Measurements from ENCODE around the gene PBX4. TPM values are rescaled to one million over a fixed set of nuclear protein-coding genes. Genes with fewer than 3 reads are reported as not detected.

Gene PBX4
- total RNA-seq, 4 donors from 2014 or later, result 3.7 to 11.8 (median 8.1) TPM

DNA sequence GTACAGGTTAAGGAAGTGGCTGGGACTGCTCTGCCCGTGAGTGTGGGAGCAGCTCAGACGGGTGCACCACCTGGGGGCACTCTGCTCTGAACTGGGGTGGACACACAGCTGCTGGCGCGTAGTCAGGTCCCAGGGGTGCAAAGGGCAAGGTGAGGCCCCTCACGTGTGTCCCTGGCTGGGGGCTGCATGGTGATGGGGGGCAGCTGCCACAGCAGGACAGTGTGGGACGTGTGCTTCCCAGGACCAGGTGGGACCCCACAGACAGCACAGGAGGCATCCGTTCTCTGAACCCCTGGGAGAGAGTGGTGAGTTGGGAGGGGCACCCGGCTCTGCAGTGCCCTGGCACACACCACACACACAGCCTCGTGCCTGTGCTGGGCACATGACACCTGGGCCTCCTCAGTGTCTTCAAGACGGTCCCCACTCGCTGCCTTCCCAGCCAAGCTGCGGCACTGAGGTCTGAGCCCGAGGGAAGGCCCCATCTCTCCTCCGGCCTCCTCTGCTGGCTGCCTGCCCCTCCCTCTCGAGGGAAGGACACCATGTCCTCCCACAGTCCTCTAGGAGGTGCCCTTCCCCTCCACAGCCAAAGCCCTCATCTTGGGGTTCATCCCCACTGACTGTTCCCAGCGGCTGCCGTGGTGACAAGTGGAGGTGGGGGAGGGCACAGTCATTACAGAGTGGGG, 55.7 kb downstream of the PBX4 start:
- H3K27ac ChIP-seq, result no peak overlapping the region
- no peaks in the 10 kb centered on the region for H3K9me3 ChIP-seq
- no peak for TF ChIP-seq POLR2A (IDR thresholded peaks at IDR 0.05)
- TF ChIP-seq, protein P1, sequence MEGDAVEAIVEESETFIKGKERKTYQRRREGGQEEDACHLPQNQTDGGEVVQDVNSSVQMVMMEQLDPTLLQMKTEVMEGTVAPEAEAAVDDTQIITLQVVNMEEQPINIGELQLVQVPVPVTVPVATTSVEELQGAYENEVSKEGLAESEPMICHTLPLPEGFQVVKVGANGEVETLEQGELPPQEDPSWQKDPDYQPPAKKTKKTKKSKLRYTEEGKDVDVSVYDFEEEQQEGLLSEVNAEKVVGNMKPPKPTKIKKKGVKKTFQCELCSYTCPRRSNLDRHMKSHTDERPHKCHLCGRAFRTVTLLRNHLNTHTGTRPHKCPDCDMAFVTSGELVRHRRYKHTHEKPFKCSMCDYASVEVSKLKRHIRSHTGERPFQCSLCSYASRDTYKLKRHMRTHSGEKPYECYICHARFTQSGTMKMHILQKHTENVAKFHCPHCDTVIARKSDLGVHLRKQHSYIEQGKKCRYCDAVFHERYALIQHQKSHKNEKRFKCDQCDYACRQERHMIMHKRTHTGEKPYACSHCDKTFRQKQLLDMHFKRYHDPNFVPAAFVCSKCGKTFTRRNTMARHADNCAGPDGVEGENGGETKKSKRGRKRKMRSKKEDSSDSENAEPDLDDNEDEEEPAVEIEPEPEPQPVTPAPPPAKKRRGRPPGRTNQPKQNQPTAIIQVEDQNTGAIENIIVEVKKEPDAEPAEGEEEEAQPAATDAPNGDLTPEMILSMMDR (IDR thresholded peaks at IDR 0.05), result no peak
- no peak for TF ChIP-seq EP300 (IDR thresholded peaks at IDR 0.05)
- no peaks in the 10 kb centered on the region for H3K27me3 ChIP-seq
- H3K36me3 ChIP-seq, result peaks cover 0 to 51% (median 0%) of the 10 kb centered on the region in 3 donors
- 71 to 82% methylated on average over 15 to 17 of the region's 17 CpGs for WGBS, 2 donors
- H3K4me1 ChIP-seq, result no peaks in the 10 kb centered on the region
- DNase-seq (ENCODE audit: low spot score in 2 of 2), result no peak
- no peak overlapping the region for H3K4me3 ChIP-seq

DNA sequence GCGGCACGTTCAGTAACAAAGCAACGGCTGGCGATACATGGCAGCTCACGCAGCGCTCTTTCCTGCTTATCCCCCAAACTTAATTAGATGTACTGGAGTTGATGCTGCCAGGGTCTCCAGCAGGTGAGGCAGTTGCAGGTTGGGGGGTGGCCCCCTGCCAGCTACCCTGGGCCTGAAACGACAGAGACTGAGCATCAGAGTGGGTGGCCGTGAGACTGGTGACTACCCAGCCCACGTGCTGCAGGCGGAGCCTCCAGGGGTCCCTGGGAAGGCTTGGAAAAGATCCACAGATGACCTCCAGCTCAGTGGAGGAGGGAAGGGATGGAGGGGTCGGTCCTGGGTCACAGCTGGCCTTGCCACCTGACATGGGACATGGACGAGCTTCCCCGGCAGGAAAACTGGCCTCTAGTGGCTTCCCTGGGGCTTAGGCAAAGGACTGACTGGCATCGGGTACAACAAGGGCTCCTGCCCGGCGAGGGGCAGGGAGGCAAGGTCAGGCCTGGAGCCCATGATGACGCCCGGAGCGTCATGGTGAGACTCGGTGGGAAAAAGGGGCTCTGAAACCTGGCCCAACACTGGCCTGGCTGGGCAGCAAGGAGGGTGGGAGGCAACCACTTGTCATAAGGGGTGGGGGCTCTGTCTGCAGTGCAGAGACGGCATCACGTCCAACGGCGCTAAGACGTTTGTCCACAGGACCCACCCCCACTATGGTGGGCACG, 56.4 kb downstream of the PBX4 start:
- no peaks in the 10 kb centered on the region for H3K27me3 ChIP-seq
- H3K36me3 ChIP-seq, result peaks cover 0 to 44% (median 0%) of the 10 kb centered on the region in 3 donors
- TF ChIP-seq, protein P1 (IDR thresholded peaks at IDR 0.05), result no peak
- TF ChIP-seq POLR2A (IDR thresholded peaks at IDR 0.05), result no peak
- no peak for TF ChIP-seq EP300 (IDR thresholded peaks at IDR 0.05)
- no peaks in the 10 kb centered on the region for H3K4me1 ChIP-seq
- DNase-seq (ENCODE audit: low spot score in 2 of 2), result no peak
- 74 to 80% methylated on average over 20 to 21 of the region's 26 CpGs for WGBS, 2 donors
- no peaks in the 10 kb centered on the region for H3K9me3 ChIP-seq
- H3K4me3 ChIP-seq, result no peak overlapping the region
- no peak overlapping the region for H3K27ac ChIP-seq

DNA sequence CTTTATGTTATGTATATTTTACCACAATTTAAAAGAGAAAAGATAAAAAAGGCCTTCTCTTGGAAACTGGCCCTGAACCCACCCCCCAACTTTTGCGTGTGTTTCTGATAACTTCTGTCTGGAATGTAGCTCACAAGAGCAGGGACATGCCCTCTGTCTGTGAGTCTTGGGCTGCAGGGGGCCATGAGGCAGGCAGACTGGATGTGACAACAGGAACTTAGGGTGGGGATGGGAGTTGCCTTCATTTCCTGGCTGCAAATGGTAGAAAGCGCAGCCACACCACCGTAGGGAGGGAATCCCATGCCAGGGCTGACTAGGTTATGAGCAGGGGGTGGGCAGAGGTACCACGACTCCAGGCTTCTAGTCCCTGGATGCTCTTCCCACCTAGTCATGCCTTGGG, 58.6 kb downstream of the PBX4 start:
- no peak for DNase-seq (ENCODE audit: low spot score in 2 of 2)
- TF ChIP-seq POLR2A (IDR thresholded peaks at IDR 0.05), result no peak
- TF ChIP-seq, protein P1 (IDR thresholded peaks at IDR 0.05), result no peak
- no peak for TF ChIP-seq EP300 (IDR thresholded peaks at IDR 0.05)

DNA sequence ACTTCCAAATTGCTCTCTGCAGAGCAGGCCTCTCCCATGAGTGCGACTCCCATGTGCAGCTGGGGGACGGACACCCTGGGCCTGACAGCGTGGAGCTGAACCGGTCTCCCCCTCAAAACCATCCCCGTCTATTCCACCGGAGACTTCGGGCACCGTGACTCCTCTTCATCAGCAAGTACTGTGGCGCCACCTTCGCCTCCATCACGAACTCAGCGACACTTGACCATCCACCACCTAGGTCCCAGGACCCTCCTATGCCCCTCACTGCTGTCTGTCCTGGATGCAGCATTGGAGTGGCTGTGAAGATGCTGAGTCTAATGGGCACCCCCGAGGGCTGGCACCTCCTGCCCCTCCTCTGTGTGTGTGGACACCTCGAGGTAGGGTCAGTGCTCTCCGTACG, 59.9 kb downstream of the PBX4 start:
- Histone ChIP-seq H3K27me3 (no peaks in the 10 kb centered on the region), H3K9me3 (no peaks in the 10 kb centered on the region), H3K4me1 (no peaks in the 10 kb centered on the region), H3K27ac (no peak overlapping the region), H3K4me3 (no peak overlapping the region), H3K36me3 (peaks cover 0 to 18% (median 0%) of the 10 kb centered on the region in 3 donors)
- DNase-seq (ENCODE audit: low spot score in 2 of 2), result no peak
- 91 to 94% methylated on average over 15 to 16 of the region's 16 CpGs for WGBS, 2 donors
- TF ChIP-seq, protein P1 (IDR thresholded peaks at IDR 0.05), result no peak
- no peak for TF ChIP-seq EP300 (IDR thresholded peaks at IDR 0.05)
- no peak for TF ChIP-seq POLR2A (IDR thresholded peaks at IDR 0.05)

More for the DNA sequence above, 58.6 kb downstream of the PBX4 start:
- WGBS, 2 donors, result 57 to 65% methylated on average over 3 to 4 of the region's 4 CpGs
- Histone ChIP-seq H3K27ac (no peak overlapping the region), H3K36me3 (peaks cover 0 to 25% (median 0%) of the 10 kb centered on the region in 3 donors), H3K4me1 (no peaks in the 10 kb centered on the region), H3K27me3 (no peaks in the 10 kb centered on the region), H3K4me3 (no peak overlapping the region), H3K9me3 (no peaks in the 10 kb centered on the region)

- no peak for DNase-seq (ENCODE audit: low spot score in 2 of 2)
- Histone ChIP-seq H3K27ac (no peak overlapping the region), H3K36me3 (peaks cover 0 to 13% (median 0%) of the 10 kb centered on the region in 3 donors), H3K9me3 (no peaks in the 10 kb centered on the region), H3K4me1 (no peaks in the 10 kb centered on the region), H3K27me3 (no peaks in the 10 kb centered on the region), H3K4me3 (no peak overlapping the region)
- 69 to 72% methylated on average over 13 to 15 of the region's 15 CpGs for WGBS, 2 donors
- TF ChIP-seq, protein P1 (IDR thresholded peaks at IDR 0.05), result no peak
- TF ChIP-seq POLR2A (IDR thresholded peaks at IDR 0.05) (no peak), EP300 (IDR thresholded peaks at IDR 0.05) (no peak)
These were observed 60.4 kb downstream of the PBX4 start for GRCh38 chr19:19558055-19558454.

Data from tibial nerve (tissue), 4 donors.